NCI-H187 (cell line): ENCODE measurements around the gene AKAP4.

Experiments
- DNase-seq, 2 experiments: peaks; one replicate each; lab custom pipeline; 2025; lab: John Stamatoyannopoulos, UW

The AKAP4 gene, protein sequence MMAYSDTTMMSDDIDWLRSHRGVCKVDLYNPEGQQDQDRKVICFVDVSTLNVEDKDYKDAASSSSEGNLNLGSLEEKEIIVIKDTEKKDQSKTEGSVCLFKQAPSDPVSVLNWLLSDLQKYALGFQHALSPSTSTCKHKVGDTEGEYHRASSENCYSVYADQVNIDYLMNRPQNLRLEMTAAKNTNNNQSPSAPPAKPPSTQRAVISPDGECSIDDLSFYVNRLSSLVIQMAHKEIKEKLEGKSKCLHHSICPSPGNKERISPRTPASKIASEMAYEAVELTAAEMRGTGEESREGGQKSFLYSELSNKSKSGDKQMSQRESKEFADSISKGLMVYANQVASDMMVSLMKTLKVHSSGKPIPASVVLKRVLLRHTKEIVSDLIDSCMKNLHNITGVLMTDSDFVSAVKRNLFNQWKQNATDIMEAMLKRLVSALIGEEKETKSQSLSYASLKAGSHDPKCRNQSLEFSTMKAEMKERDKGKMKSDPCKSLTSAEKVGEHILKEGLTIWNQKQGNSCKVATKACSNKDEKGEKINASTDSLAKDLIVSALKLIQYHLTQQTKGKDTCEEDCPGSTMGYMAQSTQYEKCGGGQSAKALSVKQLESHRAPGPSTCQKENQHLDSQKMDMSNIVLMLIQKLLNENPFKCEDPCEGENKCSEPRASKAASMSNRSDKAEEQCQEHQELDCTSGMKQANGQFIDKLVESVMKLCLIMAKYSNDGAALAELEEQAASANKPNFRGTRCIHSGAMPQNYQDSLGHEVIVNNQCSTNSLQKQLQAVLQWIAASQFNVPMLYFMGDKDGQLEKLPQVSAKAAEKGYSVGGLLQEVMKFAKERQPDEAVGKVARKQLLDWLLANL

DNA sequence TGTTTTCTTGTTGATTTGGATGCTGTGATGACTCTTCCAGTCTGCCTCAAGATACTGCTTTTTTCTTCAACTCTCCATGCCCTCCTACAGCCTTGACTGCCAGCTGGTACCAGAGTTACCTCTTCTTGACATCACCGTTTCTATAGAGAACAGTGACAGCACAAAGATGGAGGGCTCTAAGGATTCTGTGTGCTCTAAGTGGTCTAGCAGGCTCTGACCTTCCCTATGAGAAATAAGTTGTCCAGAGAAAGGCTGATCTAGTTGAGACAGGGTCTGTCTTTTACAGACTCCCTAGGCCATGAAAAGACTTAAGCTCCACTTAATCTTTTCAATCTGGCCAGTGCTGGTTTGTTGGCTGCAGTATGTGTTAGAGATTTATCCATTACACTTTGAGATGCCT is at the start of gene AKAP4:
TSS of gene AKAP4 (minus strand) at position 101 of the 400 bp plus-strand sequence. CDS start 118 bp downstream, outside the sequence.
- no peak for DNase-seq

DNA sequence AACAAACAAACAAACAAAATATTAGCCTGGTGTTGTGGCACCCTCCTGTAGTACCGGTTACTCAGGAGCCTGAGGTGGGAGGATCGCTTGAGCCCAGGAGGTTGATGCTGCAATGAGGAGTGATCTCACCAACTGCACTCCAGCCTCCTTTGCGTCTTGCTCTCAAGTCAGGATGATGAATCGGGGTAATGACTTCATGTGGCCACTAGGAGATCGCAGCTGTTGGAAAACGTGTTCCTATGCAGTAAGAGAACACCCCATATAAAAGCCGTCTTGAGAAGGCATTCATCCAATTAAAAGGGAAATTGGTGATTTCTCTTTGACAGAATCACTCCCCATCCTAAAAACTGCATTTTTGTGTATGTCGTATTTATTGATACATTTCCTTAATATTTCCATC is 10.7 kb upstream of the AKAP4 start:
- DNase-seq: no peak

- no peak for DNase-seq
Observed at GRCh38 chrX:50206753-50207152, 5.9 kb upstream of the AKAP4 start.

- DNase-seq: no peak
Observed at GRCh38 chrX:50204364-50204899, 3.6 kb upstream of the AKAP4 start, which contains the start of gene CCNB3. CCNB3 (plus strand) TSS chrX:50204765; CDS start chrX:50285164, 80,399 bp downstream.

DNA sequence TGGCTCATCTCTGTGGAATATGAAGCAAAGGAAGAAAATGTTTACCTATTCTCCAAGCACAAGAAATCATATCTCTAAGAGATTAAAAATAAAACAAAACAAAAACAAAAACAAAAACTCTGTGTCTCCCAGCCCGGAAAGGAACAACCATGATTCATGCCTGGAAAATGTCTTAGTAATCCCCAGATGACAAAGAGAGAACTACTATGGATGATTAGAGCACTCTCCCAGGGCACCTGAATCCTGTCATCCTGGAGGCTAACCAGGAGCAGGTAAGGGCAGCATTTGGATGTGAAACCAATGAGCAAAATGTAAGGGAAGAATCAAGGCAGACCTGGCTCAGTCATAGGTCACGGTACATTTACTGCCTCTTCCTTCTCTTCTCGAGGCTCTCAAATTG is 1.7 kb upstream of the AKAP4 start:
- no peak for DNase-seq

- DNase-seq: no peak
Observed at GRCh38 chrX:50198348-50198747, 2.5 kb downstream of the AKAP4 start.

DNA sequence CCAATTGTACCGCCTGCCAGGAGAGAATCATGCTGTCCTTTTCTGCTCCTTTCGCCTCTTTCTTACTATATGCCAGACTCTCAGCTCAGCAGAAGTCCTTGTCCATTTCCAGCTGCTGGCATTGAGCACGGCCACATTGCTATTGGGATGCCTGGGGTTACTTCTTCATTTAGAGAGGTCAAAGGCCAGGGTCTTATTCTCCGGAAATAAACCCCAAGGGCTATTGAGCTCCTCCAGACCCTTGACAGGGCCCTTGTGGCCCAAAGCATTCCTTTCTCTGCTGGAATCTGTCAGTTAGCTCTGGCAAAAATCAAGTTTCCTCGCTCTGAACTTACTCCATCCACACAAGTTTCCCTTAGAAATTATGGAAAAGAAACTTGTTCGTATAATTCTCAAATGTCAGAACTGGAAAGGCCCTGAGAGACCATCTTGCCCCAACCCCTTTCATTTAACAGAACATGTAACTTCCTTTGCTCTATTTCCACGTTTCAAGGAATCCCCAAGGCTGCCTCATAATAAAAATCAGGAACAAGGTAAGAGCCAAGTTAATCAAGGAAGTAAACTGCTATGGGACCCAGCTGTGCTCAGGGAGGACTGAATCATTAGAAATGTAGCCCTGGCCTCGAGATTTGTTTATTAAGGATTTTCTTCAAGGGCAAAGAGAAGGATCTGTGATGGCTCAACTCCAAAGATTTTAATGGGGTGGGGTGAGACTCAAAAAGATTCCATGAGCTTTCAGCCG is 11.8 kb downstream of the AKAP4 start:
- no peak for DNase-seq

GRCh38 chrX:50183891-50184290 is 16.9 kb downstream of the AKAP4 start:
- DNase-seq: no peak

DNA sequence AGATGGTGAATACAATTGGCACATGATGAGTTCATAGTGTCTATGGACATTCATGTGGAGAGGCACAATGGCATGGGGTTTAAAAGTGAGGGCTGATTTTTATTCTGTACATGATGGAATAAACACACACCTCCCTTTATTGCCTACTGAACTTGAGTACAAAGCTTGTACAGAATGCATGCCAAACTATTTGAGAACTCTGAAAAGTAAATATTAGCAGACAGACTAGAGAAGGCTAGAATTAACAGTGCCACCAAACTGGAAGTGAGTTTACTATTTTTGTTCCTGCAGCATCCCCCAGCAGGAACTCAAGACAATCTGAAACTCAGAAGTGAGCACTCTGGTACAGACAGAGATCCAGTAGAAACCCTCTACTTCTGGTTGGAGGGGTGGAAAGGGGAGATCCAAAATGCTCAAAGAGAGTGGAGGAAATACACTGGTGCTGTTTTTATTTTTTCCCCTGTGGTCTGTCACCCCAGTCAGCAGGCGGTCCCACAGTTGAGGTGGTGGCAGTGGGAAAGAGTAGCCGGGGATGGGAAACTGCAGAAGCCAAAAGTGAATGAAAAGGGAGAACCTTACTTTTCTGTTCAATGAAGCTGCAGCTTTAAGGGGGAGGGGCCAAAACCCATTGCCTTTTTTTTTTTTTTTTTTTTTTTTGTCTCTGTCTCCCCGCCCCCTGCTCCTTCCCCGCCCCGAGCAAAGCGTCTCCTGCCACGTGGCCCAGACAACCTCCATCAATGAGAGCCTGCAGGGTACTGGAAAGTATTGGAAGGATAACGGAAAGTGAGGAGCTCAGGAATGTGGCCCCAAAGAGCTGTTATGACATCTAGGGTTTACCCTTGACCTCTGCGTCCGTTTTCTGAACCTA is 20.5 kb downstream of the AKAP4 start:
- DNase-seq: no peak

DNA sequence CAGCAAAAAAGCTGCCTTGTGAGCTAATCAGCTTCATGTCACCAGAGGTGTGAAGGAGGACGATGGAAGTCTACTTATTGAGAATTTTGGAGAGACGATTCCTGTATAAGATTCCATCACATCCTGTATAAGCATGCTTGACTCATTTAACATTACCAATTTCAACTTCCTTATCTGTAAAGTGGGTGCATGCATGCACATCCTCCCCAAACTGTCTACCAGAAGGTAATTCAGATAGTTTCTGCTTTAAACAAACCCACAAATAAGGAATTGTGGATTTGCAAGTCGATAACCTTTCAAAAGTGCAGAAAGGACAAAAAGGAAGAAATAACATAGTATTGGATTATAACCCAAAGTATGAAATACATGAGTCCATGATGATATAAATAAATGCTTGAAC is 31.1 kb downstream of the AKAP4 start:
- DNase-seq: no peak

DNA sequence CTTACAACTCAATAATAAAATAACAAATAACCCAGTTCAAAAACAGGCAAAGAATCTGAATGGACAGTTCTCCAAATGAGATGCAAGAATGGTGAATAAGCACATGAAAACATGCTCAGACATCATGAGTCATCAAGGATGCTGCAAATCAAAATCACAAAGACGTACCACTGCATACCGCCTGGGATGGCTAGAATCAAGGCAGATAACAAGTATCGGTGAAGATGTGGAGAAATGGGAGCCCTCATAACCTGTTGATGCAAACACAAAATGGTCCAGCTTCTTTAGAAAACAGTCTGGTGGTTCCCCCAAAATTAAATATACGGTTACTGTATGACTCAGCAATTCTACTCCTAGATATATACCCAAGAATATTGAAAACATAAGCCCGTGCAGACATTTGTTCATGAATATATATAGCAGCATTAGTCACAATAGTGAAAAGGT is 32.5 kb downstream of the AKAP4 start:
- no peak for DNase-seq

- no peak for DNase-seq
Observed at GRCh38 chrX:50167366-50167765, 33.4 kb downstream of the AKAP4 start.

DNA sequence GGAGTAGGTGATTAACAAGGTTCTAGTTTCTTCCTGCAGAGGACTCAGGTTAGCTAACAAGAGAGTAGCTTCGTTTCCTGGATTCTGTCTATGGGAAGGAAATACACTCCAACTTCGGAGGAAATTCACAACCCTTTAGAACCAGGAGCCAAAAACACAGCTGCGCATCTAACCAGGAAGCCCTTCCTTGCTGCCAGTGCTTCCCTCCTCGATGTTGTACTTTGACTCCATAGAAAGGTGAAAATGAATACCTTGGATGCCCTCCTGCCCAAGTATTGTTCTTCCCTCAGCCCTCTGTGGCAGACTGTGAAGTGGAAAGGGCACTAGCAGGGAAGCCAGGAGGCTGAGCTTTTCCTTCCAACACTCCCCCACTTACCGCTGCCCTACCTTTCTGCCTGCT is 35.1 kb downstream of the AKAP4 start:
- DNase-seq: no peak

DNA sequence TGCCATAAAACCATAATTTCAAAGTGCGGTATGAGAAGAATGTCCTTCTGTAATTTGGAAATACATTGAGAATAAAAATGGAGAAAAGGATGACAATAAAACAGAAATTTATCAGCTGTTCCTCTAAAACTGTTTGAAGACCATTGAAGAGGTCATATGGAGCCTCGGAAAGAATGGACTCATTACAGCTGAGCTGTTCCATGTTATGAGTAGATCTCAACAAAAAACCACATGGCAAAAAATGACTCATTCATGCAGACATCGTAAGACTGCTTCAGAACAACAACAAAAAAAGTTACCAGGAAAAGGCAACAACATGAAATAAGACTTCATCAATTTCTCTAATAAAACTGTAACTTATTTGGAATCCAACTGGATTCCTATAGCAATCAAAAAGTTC is 39.7 kb downstream of the AKAP4 start:
- no peak for DNase-seq

DNA sequence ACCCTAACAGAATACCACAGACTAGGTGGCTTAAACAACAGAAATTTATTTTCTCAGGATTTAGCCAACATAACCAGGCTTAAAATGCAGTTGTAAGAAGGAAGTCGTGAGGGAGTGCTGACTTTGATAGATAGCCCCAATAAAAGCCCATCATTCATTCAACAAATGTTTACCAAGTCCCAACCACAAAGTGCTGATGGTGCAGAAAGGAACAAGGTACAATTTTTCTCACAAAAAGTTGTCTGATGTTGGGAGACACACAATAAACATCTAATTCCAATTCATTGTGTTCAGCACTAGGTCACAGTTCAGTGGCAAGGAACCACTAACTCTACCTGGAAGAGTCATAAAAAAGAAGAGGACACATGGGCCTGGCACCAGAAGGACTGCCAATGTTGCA is 42.2 kb downstream of the AKAP4 start:
- no peak for DNase-seq

GRCh38 chrX:50157545-50158135 is 43.2 kb downstream of the AKAP4 start:
- DNase-seq: no peak

- no peak for DNase-seq
Observed at GRCh38 chrX:50154429-50154828, 46.4 kb downstream of the AKAP4 start.

DNA sequence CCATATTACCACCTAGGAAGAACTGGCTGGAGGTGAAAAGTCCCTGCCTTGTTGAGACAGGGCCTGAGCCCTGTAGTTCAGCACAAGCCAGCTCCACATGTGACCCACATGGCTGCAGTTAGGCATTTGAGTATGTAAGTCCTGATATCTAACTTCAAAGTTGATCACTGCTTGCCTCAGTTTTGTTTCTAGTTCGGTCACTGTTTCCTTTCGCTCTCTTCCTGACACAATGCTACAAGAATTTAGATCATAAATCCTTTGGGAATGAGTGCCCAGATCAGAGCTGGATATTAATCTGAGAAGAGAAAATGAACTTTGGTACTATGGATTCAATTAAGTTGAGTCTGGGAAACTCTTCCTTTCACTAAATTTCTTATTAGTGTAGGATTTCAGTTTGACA is 48.4 kb downstream of the AKAP4 start:
- DNase-seq: no peak

GRCh38 chrX:50147972-50148371 is 52.8 kb downstream of the AKAP4 start:
- DNase-seq: no peak
